ENCODE results near the gene PGGT1B.

Gene PGGT1B

GRCh38 chr5:115282131-115282530 lies 19.5 kb upstream of the PGGT1B start:
- H3K9me2 ChIP-seq (replicated peaks; ENCODE audit: low read depth, low read length) = no peaks in the 10 kb centered on the region
- no peaks in the 10 kb centered on the region for H3F3A ChIP-seq (ENCODE audit: low read depth)
- no peaks in the 10 kb centered on the region for H3K79me2 ChIP-seq (ENCODE audit: insufficient read depth, low read length)
- peaks cover 7% of the 10 kb centered on the region for H3K4me1 ChIP-seq (ENCODE audit: insufficient read depth, low read length, poor library complexity, severe bottlenecking)
- no peak overlapping the region for H3K4me3 ChIP-seq (ENCODE audit: low read length, poor library complexity, severe bottlenecking)
- H3K27me3 ChIP-seq (ENCODE audit: insufficient read depth, low read length, poor library complexity, severe bottlenecking) = no peaks in the 10 kb centered on the region
- H3K36me3 ChIP-seq (ENCODE audit: insufficient read depth, low read length) = no peaks in the 10 kb centered on the region
- TF ChIP-seq CTCF (conservative IDR thresholded peaks at IDR 0.05; ENCODE audit: low read length) (no peak), EZH2phosphoT487 (IDR thresholded peaks at IDR 0.05; ENCODE audit: borderline replicate concordance) (no peak)
- H4K20me1 ChIP-seq (ENCODE audit: insufficient read depth, low read length, poor library complexity, severe bottlenecking) = no peaks in the 10 kb centered on the region
- H3K9me3 ChIP-seq (ENCODE audit: insufficient read depth, low read depth, low read length) = no peaks in the 10 kb centered on the region
- no peak overlapping the region for H3K9ac ChIP-seq (ENCODE audit: low read depth, low read length, poor library complexity, severe bottlenecking)
- H3K4me2 ChIP-seq (ENCODE audit: low read depth, low read length, poor library complexity, severe bottlenecking) = no peak overlapping the region
- H2AFZ ChIP-seq (ENCODE audit: low read length) = no peak overlapping the region

- Histone ChIP-seq H3K4me1 (ENCODE audit: insufficient read depth, low read length, poor library complexity, severe bottlenecking) (no peaks in the 10 kb centered on the region), H4K20me1 (ENCODE audit: insufficient read depth, low read length, poor library complexity, severe bottlenecking) (no peaks in the 10 kb centered on the region), H3K9ac (ENCODE audit: low read depth, low read length, poor library complexity, severe bottlenecking) (no peak overlapping the region), H2AFZ (ENCODE audit: low read length) (no peak overlapping the region), H3K36me3 (ENCODE audit: insufficient read depth, low read length) (peaks cover 13% of the 10 kb centered on the region; the same call in 1 of the 2 replicates), H3K27me3 (ENCODE audit: insufficient read depth, low read length, poor library complexity, severe bottlenecking) (no peaks in the 10 kb centered on the region), H3K79me2 (ENCODE audit: insufficient read depth, low read length) (no peaks in the 10 kb centered on the region), H3K4me3 (ENCODE audit: low read length, poor library complexity, severe bottlenecking) (no peak overlapping the region), H3K4me2 (ENCODE audit: low read depth, low read length, poor library complexity, severe bottlenecking) (no peak overlapping the region), H3K9me2 (replicated peaks; ENCODE audit: low read depth, low read length) (no peaks in the 10 kb centered on the region), H3F3A (ENCODE audit: low read depth) (no peaks in the 10 kb centered on the region), H3K9me3 (ENCODE audit: insufficient read depth, low read depth, low read length) (no peaks in the 10 kb centered on the region)
- TF ChIP-seq EZH2phosphoT487 (IDR thresholded peaks at IDR 0.05; ENCODE audit: borderline replicate concordance) (no peak), CTCF (conservative IDR thresholded peaks at IDR 0.05; ENCODE audit: low read length) (no peak)
These were observed 11.9 kb upstream of the PGGT1B start for GRCh38 chr5:115274584-115274983.

GRCh38 chr5:115272297-115272958 lies 9.8 kb upstream of the PGGT1B start:
- no peaks in the 10 kb centered on the region for H3K9me3 ChIP-seq (ENCODE audit: insufficient read depth, low read depth, low read length)
- H3K27me3 ChIP-seq (ENCODE audit: insufficient read depth, low read length, poor library complexity, severe bottlenecking) = no peaks in the 10 kb centered on the region
- no peaks in the 10 kb centered on the region for H3K9me2 ChIP-seq (replicated peaks; ENCODE audit: low read depth, low read length)
- H3K9ac ChIP-seq (ENCODE audit: low read depth, low read length, poor library complexity, severe bottlenecking) = no peak overlapping the region
- H4K20me1 ChIP-seq (ENCODE audit: insufficient read depth, low read length, poor library complexity, severe bottlenecking) = no peaks in the 10 kb centered on the region
- H3K79me2 ChIP-seq (ENCODE audit: insufficient read depth, low read length) = no peaks in the 10 kb centered on the region
- no peak overlapping the region for H2AFZ ChIP-seq (ENCODE audit: low read length)
- H3K4me2 ChIP-seq (ENCODE audit: low read depth, low read length, poor library complexity, severe bottlenecking) = no peak overlapping the region
- H3K4me1 ChIP-seq (ENCODE audit: insufficient read depth, low read length, poor library complexity, severe bottlenecking) = no peaks in the 10 kb centered on the region
- no peaks in the 10 kb centered on the region for H3F3A ChIP-seq (ENCODE audit: low read depth)
- no peak for TF ChIP-seq CTCF (conservative IDR thresholded peaks at IDR 0.05; ENCODE audit: low read length)
- TF ChIP-seq EZH2phosphoT487 (IDR thresholded peaks at IDR 0.05; ENCODE audit: borderline replicate concordance) = no peak
- peaks cover 13% of the 10 kb centered on the region; the same call in 1 of the 2 replicates for H3K36me3 ChIP-seq (ENCODE audit: insufficient read depth, low read length)
- H3K4me3 ChIP-seq (ENCODE audit: low read length, poor library complexity, severe bottlenecking) = no peak overlapping the region

Measured in Loucy (cell line).